B cell (primary cell): Measurements from ENCODE around the gene LTBP2.

Experiments
- CTCF ChIP-seq: fragments of 200-600 bp; IDR thresholded peaks from one replicate; pipeline ENCODE4 v1.8.0; 2022; ENCODE audit warnings: antibody characterized with exemption, mild to moderate bottlenecking
- EZH2 ChIP-seq: IDR thresholded peaks from 2 replicates; pipeline ENCODE4 v1.6.1; 2012; ENCODE audit warnings: borderline replicate concordance, low read depth, mild to moderate bottlenecking, moderate library complexity, low read length; ENCODE audit not compliant: insufficient read depth, poor library complexity, severe bottlenecking

GRCh38 chr14:74563586-74564159 is 48.4 kb downstream of the LTBP2 start:
- TF ChIP-seq CTCF (no peak), EZH2 (no peak)
